Measurements from ENCODE around the gene RBSN.
"Not testable (repeated sequence)": the region's sequence is repeated elsewhere in the genome, so short reads cannot be mapped to it uniquely, and the experiment has no call there.

Gene RBSN

DNA sequence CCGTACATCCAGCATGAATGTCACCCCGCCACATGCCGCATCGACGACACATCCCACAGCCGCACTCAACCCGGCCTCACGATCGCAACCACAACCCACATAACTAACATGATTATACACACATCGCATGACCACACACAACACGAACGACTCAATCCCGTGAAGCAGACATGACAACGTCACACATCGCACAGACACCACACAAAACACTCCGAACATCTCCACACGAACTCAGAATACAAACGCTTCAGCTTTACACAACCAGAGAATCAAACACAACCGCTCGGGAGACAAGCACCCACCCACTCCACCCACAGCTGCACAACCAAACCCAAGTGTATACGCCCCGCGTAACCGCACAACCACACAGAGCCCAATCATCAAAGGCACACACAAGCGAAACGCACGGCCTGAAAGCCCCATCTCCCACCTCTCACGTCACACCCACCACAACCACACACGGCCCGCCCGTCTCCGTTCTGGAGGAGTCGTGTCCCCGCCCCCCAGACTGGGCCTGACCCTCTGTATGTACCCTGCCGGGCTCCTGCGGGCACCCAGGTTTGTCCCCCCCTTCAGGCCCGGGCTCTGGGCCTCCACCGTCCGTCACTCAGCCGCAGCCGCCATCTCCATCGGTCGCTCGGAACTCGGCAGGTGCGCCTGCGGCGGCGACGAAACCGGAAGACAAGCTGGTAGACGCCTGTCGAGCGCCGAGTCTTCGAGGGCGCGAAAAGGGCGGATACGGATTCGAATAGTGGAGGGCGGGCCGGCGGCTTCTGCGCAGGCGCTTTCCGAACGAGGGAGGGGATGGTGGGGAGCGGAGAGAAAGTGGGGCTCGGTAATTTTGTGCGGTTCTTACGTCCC, at the start of gene RBSN:
RBSN (minus strand) TSS at position 646 of the 861 bp plus-strand sequence. CDS start 3,028 bp downstream, outside the sequence.
- DNase-seq (ENCODE audit: low spot score), result peak; percentile 95
- in situ Hi-C loops (cut with MboI; ENCODE audit: low sequenced_read_pairs, unreplicated experiment), result no loop called here
- TF ChIP-seq, protein P1, sequence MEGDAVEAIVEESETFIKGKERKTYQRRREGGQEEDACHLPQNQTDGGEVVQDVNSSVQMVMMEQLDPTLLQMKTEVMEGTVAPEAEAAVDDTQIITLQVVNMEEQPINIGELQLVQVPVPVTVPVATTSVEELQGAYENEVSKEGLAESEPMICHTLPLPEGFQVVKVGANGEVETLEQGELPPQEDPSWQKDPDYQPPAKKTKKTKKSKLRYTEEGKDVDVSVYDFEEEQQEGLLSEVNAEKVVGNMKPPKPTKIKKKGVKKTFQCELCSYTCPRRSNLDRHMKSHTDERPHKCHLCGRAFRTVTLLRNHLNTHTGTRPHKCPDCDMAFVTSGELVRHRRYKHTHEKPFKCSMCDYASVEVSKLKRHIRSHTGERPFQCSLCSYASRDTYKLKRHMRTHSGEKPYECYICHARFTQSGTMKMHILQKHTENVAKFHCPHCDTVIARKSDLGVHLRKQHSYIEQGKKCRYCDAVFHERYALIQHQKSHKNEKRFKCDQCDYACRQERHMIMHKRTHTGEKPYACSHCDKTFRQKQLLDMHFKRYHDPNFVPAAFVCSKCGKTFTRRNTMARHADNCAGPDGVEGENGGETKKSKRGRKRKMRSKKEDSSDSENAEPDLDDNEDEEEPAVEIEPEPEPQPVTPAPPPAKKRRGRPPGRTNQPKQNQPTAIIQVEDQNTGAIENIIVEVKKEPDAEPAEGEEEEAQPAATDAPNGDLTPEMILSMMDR (IDR thresholded peaks at IDR 0.05; ENCODE audit: borderline replicate concordance, control extremely low read depth, extremely low read depth, insufficient read depth, missing control alignments), result no peak

DNA sequence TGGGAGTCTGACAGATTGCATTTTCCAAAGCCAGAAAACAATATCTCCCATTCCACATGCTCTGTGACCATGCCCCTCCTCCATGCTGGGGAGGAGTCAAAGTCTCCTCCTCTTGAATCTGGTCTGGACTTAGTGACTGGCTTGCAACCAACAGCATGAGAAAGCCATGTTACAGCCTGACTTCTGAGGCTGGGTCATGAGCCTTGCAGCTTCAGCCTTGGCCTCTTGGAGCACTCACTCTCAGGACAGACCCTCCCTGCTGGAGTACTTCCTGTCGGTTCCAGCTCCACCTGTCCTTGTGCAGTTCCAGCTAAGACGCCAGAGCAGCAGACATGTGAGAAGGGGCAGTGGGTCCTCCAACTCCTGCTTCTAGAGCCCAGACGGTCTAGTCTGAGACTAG, 49.7 kb upstream of the RBSN start:
- in situ Hi-C loops (cut with MboI; ENCODE audit: low sequenced_read_pairs, unreplicated experiment), result no loop called here
- no peak for DNase-seq (ENCODE audit: low spot score)
- TF ChIP-seq, protein P1 (IDR thresholded peaks at IDR 0.05; ENCODE audit: borderline replicate concordance, control extremely low read depth, extremely low read depth, insufficient read depth, missing control alignments), result no peak

DNA sequence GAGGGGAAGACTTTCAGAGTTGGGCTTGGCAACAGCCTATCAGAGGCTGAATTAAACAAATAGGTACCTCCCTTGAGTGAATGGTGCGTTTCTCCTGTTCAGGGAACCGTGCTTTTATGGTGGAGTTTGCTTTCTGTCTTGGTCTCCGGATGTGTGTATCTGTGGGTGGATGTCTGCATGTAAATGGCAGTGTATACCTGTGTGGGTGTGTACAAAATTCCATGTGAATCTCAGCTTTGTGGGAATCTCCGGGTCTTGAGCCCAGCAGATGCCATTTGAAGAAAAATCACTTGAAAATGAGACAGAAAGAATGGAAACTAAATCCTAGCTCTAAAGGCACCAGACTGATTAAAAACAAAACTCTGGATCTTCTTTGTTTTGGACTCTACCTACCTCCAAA, 37.9 kb upstream of the RBSN start:
- DNase-seq (ENCODE audit: low spot score); in situ Hi-C loops (cut with MboI; ENCODE audit: low sequenced_read_pairs, unreplicated experiment): not testable (repeated sequence)

DNA sequence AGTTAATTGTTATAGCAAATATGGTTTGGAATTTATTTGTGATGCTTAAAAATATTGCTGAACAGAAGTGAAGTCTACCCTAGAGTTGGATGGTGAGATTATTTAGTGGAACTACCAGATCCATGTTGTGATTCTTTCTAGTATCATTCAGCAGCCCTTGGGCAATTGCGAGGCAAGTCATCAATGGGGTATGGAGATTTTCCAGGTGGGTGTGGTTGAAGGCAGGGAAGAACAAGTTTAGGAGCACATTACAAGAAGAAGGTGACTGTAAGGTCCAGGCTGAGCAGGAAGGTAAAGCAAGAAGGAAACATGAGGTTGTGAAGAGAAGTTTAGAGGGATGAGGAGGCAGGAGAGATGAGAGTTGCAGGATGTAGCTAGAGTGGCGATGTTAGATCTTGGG, 36.0 kb upstream of the RBSN start:
- DNase-seq (ENCODE audit: low spot score); in situ Hi-C loops (cut with MboI; ENCODE audit: low sequenced_read_pairs, unreplicated experiment): not testable (repeated sequence)

DNA sequence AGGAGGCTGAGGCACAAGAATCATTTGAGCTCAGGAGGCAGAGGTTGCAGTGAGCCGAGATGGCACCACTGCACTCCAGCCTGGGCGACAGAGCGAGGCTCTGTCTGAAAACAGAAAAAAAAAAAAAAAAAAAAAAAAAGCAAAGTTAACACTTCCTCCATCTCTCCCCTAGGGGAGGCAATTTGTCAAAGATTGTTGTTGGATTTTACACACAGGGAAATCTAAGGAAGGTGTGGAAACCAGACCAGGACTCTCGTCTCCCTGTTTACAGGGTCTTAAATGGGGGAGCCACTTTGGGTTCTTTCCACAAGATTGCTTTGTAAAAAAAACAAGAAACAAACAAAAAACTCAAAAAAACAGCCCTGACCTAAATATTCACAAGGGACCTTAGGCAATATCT, 29.5 kb upstream of the RBSN start:
- in situ Hi-C loops (cut with MboI; ENCODE audit: low sequenced_read_pairs, unreplicated experiment); DNase-seq (ENCODE audit: low spot score): not testable (repeated sequence)

DNA sequence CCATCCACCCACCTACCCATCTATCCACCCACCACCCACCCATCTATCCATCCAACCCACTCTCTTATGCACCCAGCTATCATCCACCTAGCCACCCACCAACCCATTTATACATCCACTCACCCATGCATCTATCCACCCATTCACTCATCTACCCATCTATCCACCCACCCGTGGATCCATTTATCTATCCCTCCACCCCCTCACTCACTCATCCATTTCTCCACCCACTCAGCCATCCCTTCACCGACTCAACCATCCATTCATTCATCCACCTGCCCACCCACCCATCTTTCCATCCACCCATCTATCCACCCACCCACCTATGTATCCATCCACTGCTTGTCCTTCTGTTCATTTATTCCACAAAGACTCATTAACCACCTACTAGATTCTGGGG, 28.0 kb upstream of the RBSN start:
- DNase-seq (ENCODE audit: low spot score); in situ Hi-C loops (cut with MboI; ENCODE audit: low sequenced_read_pairs, unreplicated experiment): not testable (repeated sequence)

DNA sequence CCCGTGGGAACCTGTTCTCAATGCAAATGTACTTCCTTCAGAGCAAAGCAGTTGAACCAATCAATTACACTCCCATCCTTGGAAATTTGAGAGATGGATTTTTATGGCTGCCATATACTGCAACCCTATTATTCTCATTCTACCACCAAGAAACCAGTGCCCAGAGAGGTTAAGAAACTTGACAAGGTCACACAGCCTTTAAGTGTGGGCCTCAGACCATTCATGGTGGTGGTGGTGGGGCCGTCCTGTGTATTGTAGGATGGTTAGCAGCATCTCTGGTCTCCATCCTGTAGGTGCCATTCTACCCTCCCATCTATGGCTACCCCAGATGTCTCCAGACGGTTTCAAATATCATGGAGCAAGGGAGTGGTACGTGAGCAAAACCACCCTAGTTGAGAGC, 23.4 kb upstream of the RBSN start:
- in situ Hi-C loops (cut with MboI; ENCODE audit: low sequenced_read_pairs, unreplicated experiment), result no loop called here
- TF ChIP-seq, protein P1 (IDR thresholded peaks at IDR 0.05; ENCODE audit: borderline replicate concordance, control extremely low read depth, extremely low read depth, insufficient read depth, missing control alignments), result no peak
- no peak for DNase-seq (ENCODE audit: low spot score)

DNA sequence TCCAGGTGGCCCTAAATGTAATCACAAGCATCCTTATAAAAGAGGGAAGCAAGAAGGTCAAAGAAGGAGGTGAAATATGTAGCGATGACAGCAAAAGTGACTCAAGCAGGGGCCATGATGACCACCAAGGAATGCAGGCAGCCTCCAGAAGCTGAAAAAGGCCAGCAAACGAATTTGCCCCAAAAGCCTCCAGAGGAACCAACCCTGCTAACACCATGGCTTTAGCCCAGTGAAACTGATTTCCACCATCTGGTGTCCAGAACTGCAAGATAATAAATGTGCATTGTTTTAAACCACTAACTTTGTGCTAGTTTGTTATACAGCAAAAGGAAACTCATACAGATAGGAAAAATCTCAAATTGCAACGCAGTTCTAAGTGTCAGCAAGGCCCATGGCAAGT, 23.0 kb upstream of the RBSN start:
- in situ Hi-C loops (cut with MboI; ENCODE audit: low sequenced_read_pairs, unreplicated experiment), result no loop called here
- TF ChIP-seq, protein P1 (IDR thresholded peaks at IDR 0.05; ENCODE audit: borderline replicate concordance, control extremely low read depth, extremely low read depth, insufficient read depth, missing control alignments), result no peak
- DNase-seq (ENCODE audit: low spot score), result no peak

DNA sequence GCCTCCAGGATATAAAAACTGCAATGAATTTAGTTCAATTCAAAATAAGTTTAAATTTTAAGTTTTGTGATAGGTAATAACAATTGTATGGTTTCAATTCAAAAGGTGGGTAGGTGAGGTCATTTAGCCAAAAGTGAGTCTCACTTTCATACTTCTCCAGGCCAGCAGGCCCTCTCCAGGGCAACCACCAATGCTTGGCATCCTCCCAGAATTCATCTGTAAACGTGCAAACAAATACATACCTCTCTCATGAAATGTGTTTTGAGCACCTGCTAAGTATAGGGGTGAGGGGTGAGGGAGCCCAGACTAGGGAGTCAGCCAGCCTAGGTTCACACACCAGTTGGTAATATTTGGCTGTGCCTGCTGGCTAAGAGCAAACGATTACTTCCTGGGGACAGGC, 22.0 kb upstream of the RBSN start:
- TF ChIP-seq, protein P1 (IDR thresholded peaks at IDR 0.05; ENCODE audit: borderline replicate concordance, control extremely low read depth, extremely low read depth, insufficient read depth, missing control alignments), result no peak
- DNase-seq (ENCODE audit: low spot score), result no peak
- in situ Hi-C loops (cut with MboI; ENCODE audit: low sequenced_read_pairs, unreplicated experiment), result no loop called here

All from GM13976 (cell line).